EL (cell line): ENCODE results near the gene KRT76.
"Not testable (repeated sequence)": the region's sequence is repeated elsewhere in the genome, so short reads cannot be mapped to it uniquely, and the experiment has no call there.

Experiments
- DNase-seq: peaks from one replicate; pipeline ENCODE4 v3.0.0-alpha.2; 2016

The KRT76 gene

GRCh38 chr12:52777566-52777965 lies 421 bp upstream of the KRT76 start:
- no peak for DNase-seq

DNA sequence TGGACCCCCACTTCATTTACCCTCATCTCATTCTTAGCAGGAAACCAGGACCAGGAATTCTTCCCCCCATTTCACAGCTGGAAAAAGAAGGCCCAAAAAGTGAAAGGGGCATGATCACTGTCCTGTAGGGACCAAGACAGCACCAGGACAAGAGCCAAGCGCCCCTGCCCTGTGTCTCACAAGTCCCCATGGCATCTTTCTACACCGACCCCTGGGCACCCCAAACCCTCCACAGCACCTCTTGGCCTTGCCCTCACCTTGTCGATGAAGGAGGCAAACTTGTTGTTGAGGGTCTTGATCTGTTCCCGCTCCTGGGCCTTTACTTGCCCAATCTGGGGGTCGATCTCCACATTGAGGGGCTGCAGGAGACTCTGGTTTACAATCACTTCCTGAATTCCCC lies 710 bp downstream of the KRT76 start:
- DNase-seq: no peak

- DNase-seq: no peak
These were observed 2.4 kb downstream of the KRT76 start for GRCh38 chr12:52774629-52775250.

- DNase-seq: no peak
These were observed 4.4 kb downstream of the KRT76 start for GRCh38 chr12:52772772-52773171.

DNA sequence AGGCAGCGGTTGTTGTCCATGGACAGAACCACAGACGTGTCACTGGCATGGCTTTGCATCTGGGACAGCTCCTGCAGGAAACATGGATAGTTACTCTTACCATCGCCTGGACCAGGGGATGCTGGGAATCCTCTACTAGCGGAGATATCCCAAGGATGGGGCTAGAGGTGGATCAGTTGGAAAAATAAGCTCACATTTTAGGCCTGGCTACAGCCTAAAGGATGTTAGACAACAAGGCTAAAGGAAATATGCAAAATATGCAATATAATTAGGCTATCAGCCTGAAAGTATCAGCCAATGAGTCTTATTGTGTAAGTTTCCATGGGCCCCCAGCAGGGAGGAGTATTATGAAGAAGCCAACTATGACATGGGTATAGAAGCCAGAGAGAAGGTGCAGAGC lies 5.0 kb downstream of the KRT76 start:
- DNase-seq: no peak

DNA sequence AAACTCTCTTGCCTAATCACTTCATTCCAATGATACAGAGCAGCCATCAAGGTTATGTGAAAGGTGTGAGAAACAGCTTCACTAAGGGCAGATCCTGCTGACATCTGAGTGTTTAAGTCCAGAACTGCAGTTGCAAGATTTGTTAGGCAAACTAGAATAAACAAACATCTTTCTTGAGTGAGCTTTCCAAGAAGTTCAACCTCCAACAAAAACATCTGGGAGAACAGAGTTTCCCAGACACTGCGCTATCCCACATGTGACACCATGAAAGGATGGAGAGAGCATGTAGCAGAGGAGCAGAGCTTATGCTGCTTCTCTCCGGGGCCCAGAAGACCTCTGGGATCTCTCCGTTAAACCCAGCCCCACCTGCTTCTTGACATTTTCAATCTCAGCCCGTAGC lies 5.6 kb downstream of the KRT76 start:
- DNase-seq: no peak

GRCh38 chr12:52771088-52771487 lies 6.1 kb downstream of the KRT76 start:
- no peak for DNase-seq

- DNase-seq: no peak
These were observed 7.2 kb downstream of the KRT76 start for GRCh38 chr12:52769946-52770345.

- DNase-seq: no peak
These were observed 7.8 kb downstream of the KRT76 start for GRCh38 chr12:52769354-52769753.

DNA sequence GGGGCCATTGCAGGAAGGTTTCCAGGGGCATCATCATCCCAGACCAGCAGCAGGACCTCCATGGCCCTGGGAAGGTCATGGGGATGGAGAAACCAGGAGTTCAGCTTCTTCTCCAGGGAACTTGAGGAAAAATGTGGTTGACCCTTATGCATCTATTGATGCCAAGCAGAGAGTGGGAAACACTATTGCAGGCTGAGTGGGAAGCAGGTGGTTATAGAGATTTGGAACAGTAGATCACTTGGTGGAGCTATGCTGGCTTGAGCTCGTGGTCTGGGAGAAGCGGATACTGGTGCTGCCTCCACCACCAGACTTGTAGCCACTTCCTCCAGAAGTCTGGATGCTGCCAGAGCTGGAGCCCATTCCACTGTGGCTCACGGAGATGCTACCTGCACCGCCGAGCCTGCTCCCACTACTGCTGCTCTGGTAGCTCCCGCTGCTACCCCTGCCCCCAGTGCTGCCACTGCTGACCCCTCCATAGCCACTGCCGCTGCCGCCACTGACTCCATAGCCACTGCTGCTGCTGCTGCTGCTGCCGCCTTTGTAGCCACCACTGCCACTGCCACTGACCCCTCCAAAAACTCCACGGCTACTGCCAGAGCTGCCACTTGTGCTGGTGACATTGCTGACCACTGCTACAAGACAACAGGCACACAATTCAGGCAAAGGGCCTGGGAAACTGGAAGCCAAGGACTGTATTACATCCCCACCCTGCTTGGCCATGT lies 8.5 kb downstream of the KRT76 start:
- no peak for DNase-seq

DNA sequence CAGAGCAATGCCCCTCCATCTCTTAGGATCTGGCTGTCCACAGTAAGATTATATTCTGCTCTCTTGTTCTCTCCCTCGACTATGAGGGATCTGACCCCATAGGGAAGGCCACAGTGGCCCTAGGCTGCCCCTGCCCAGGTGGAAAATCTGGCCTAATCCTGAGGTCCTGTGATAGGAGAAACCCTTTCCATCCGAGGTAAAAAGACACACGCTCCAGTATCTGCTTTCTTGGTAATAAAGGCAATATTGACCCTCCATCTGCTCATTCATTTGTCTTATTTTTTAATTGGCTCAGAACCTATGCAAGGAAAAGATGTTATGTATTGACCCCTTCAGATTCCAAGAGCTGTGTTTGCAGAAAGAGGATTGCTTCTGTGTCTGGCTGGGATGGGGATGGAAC lies 9.7 kb downstream of the KRT76 start:
- DNase-seq: no peak

- DNase-seq: no peak
These were observed 10.1 kb downstream of the KRT76 start for GRCh38 chr12:52767020-52767379.

DNA sequence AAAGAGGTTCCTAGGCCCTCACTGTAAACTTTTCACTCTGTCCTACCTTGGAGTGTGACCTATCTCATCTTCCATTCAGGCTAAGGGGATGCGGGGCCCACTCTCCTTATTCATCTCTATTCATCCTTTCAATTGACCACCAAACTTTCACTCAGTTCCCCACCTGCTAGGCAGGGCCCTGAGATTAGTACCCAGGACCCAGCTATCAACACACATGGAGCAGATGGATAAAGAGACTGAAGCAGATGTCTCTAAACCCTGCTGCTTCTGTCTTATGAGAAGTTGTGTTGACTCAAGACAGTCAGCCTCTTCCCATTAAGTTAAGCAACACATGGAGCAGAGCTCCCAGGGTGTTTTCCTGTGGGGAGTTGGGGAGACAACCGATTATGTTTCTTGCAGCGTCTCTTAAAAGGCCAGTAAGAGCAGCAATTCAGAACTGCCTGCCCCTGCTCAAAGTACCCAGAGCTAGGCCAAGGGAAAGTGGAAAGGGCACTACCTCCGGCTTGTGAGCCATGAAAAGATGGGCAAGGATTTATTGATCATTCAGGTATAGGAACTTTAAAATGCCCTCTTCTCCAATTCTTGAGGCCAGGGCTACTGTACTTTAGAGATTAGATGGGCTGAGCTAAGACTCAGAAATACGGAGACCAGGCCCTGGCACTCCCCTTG lies 10.7 kb downstream of the KRT76 start:
- no peak for DNase-seq

GRCh38 chr12:52765702-52766101 lies 11.4 kb downstream of the KRT76 start:
- no peak for DNase-seq

DNA sequence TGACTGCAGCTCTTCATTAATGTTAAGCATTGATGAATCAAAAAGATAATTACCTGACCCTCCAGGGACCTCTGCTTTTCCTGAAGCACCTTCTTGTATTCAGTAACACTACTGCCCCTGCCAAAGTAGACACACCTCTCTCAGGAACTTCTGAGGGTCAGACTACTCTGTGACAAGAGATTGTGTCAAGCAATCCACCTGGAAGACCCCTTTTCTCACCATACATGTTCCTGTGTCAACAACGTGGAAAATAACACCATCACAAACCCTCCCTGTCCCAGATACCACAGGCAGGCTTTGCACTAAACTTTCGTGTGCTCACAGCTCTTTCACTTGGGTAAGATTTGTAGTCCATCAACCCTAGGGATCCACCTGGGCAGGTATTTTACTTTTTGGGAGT lies 13.2 kb downstream of the KRT76 start:
- no peak for DNase-seq

- no peak for DNase-seq
These were observed 14.0 kb downstream of the KRT76 start for GRCh38 chr12:52763036-52763659.

GRCh38 chr12:52761802-52762201 lies 15.3 kb downstream of the KRT76 start:
- no peak for DNase-seq

GRCh38 chr12:52761218-52761617 lies 15.9 kb downstream of the KRT76 start:
- DNase-seq: not testable (repeated sequence)

DNA sequence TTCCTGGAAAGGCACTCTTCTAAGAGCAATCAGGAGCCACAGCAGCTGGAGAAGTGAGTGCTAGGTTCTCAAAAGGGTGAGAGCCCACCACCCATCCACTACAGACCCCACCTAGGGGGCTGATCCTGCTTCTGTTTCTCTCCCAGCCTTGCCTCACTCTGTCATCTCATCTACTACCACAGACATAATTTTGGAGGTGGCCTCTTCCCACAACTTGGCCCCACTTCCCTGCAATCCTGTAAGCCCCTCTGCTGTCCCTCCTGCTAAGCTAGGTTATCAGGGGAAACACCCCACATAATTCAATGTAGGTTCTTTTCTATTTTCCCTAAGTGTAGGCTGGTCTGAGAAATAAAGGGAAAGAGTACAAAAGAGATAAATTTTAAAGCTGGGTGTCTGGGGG lies 16.5 kb downstream of the KRT76 start:
- no peak for DNase-seq

- no peak for DNase-seq
These were observed 17.4 kb downstream of the KRT76 start for GRCh38 chr12:52759695-52760094.

DNA sequence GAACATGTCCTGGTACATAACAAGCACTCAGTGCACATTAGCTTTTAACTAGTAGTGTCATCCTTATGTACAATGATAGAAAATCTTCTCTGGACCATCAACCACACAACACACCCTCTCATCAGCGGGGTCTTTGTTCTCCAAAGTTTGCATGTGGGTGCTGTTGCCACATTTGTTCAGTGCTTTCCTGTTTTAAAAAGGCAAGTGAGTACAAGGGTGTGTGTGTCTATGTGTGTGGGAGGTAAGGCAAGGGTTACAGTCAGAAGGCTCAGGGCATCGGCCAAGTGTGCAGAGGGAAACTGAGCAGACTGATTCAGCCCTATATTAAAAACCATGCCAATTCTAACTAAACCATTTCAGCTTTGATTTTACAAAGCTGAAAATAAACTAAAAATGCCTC lies 17.9 kb downstream of the KRT76 start:
- DNase-seq: no peak

DNA sequence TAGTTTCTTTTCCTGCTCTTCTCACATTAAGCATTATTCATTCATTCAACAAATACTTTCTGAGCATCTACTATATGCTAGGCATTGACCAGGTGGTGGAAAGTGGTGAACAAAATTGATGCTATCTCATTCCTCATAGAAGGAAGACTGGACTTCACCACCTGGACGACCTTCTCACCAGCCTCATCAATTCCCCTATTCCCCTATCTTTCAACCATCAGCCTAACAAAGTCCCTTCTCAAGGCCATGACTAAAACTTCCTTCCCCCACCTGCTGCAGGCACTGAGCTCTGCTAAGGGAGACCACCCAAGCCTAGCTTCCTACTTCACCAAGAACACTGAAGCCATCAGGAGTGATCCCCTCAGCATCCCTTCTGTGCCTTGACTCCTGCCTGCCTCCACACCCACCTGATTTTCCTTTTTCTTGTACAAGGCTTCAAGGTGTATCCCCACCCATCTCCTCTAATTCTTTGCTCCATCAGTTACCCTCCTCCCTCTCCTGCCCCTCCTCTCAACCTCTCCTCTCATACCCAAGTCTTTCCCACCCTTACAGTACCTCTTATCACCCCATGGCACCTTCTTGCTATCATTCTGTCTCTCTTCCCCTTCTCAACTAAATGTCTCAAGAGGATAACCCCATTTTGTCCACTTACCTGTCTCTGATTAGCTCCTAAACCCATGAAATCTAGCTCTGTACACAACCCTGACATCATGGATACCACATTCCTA lies 19.5 kb downstream of the KRT76 start:
- DNase-seq: no peak

DNA sequence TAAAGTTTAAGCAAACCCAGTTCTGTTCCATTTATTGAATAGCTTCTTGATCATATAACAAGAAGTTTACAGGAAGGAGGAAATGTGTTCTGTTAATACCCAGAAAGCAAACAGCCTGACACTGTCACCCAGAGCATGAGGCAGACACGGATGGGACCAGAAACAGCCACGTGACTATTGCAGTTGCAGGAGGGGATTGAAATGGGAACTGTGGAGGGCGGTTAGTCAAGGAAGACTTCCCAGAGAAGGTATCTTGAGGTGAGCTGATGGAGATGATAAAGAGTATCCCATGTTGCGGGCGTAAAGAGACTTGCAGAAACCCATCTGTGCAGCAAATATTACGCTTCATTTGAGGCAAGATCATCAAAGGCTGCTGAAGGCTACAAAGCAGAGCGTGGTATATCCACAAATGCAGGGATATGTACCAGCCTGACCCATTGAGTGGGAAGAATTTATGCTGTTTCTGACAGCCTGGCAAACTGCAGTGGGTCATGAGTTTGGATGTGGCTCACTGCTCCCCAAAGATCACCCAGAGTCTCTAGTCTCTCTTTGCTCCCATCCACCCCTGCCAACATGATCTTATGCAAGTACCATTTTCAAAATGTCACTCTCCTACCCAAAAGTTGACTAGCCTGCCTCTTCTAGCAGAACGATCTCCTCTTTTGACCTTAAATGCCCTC lies 20.7 kb downstream of the KRT76 start:
- no peak for DNase-seq
